ENCODE results near the gene FUT8.

Gene FUT8

GRCh38 chr14:65496178-65496993 is 83.9 kb downstream of the FUT8 start:
- DNase-seq, result no peak

GRCh38 chr14:65499138-65499537 is 86.6 kb downstream of the FUT8 start:
- no peak for DNase-seq

DNA sequence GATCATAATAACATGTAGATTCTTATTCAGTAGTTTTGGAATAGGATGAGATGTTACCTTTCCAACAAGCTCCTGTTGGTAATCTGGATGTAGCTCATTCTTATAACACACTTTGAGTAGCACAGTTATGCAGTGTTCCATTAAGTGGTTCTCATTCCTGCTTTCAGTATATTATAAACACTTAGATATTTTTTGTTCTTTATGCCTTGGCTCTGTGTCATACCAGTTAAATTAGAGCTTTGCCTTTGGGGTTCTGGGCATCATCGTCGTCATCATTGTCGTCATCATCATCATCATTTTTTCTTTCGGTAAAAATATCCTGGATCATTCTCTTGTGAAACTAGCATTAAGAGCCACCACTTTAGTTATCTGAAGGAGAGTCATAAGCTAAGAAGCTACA is 87.5 kb downstream of the FUT8 start:
- DNase-seq, result no peak

DNA sequence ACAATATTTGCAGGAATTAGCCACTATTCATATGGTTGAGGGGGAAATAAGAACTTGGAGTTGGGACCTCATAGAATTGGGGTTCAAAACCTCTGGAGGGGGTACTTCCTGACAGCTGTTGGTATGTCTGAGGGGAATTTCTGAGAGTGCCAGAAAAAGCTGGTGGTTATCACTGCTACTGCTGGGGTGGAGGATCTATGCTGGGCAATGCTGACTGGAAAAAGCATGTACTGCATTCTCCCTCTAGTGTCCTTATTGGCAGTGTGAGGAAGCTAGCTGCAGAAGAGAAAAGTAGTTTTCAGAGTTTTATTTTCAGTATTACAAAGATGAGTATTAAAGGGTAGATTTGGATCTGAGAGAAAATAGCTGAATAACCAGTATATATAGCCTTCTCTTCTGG is 88.8 kb downstream of the FUT8 start:
- no peak for DNase-seq

DNA sequence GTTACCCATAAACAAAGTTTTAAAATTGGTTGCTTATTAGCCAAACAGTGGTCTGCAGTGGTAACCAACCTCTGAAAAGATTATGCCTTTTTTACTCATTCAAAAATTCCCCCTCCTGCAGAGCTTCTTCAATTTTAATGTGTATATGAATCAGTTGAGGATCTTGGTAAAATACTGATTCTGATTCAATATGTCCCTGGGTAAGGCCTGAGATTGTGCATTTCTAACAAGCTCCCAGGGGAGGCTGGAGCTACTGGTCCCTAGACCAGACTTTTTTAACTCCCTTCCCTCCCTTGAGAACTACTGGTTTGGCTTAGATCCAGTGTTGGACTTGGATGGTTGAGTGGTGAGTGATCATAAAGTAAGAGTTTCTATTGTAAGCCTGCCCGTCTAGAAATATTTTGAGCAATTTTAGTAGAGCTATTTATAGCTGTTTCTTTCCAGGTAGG is 90.2 kb downstream of the FUT8 start:
- DNase-seq, result no peak

- DNase-seq, result no peak
These were observed 91.2 kb downstream of the FUT8 start for GRCh38 chr14:65503771-65504170.

DNA sequence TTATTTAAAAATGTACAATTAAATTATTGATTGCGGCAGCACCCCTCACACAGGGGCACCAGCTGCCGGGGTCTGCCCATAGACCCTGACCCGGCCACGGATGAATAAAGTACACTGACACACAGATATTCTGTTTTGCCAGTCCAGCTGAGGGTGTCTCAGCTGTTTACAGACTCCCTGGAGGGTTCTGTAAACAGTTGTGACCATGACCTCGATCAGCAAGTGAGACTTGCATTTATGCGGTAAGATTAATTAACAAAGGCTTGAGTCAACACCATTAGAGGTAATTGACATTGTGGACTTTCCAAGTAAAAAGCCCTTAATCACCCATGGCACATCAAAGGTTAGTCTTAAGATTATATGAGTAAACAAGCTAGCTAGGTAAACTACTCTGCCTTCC is 94.3 kb downstream of the FUT8 start:
- no peak for DNase-seq

GRCh38 chr14:65509842-65510241 is 97.3 kb downstream of the FUT8 start:
- no peak for DNase-seq

GRCh38 chr14:65513671-65514070 is 101.1 kb downstream of the FUT8 start:
- no peak for DNase-seq

DNA sequence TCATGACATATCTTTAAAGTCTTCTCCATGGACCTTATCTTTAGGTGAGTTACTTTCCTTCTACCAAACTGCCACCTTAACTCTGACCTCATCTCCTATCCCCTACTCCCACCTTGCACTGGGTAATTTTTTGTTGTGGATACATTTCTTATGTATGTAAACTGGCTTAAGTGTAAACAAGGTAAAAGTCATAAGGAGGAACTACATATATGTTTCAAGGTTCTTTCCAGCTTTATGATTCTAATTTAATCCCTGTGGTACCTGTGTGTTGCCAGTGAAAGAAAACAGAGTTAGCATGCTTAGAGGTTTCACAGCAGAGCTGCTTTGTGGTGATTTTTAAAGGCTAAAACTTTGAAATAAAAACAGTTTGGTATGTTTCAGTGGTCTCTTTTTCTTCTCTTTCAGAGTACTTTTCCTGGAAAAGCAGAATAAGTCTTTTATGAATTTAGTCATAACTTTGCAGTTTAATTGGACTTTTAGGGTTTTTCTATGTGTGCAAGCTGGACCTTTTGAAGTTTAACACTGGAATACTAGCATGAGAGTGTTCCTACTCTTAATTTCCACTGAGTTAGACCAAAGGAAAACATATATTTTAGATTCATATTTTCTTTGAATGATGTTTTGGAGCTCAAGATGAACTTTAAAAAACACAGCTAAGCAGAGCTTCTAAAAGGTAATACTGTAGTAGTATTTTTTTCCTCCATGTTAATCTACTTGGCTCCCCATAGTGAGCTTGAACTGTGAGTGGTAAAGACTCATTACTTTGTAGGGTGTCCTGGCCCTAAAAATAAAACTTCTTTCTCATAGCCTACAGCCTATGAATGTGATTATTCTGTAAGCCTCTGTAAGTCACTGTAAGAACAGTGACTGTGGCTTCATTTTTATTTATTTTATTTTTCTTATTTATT is 105.4 kb downstream of the FUT8 start:
- DNase-seq, result no peak

GRCh38 chr14:65528069-65528468 is 115.5 kb downstream of the FUT8 start:
- DNase-seq, result no peak

DNA sequence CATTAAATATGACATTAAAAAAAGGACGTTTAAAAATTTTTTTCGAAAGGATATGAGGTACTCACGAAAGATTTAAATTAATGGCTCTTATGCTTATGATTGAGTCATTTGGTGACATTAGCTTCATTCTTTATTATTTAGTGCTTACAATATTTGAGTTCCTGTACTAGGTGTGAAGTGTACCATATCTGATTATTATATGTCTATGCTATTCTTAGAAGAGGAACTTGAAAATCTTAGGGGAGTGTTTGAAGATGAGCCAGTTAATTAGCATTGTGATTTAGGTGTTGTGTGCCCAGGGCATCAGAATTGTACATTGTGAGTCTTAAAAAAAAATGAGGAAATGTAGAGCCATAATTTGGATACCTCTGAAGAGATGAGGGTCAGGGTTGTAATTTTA is 118.6 kb downstream of the FUT8 start:
- no peak for DNase-seq

GRCh38 chr14:65533736-65534404 is 121.3 kb downstream of the FUT8 start:
- DNase-seq, result no peak

DNA sequence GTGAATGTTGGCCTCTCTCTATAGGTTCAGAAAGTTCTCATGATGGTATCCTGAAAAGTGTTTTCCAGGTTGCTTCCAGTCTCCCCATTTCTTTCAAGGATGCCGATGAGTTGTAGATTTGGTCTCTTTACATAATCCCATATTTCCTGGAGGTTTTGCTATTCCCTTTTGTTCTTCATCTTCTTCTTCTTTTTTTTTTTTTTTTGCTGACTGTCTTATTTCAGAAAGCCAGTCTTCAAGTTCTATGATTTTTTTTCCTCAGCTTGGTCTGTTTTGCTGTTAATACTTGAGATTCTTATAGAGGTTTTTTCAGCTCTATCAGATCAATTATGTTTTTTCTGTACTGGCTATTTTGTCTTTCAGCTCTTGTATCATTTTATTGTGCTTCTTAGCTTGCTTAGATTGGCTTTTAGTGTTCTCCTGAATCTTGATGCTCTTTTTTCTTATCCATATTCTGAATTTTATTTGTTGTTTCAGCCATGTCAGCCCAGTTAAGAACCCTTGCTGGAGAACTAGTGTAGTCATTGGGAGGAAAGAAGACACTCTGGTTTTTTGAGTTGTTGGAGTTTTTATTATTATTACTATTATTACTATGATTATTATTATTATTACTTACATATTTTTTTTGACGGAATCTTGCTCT is 124.4 kb downstream of the FUT8 start:
- DNase-seq, result no peak

DNA sequence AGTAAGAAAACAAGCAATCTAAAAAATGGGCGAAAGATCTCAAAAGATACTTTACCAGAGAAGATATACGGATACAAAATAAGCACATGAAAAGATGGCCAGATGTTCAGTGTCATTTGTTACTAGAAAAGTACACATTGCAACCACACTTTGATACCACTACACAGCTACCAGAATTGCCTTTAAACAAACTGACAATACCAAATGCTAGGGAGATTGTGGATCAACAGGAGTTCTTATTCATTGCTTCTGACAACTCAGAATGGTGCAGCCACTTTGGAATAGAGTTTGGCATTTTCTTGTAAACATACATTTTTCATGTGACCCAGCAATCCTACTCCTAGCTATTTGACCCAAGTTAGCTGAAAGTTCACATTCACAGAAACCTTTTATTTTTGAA is 136.3 kb downstream of the FUT8 start:
- no peak for DNase-seq

DNA sequence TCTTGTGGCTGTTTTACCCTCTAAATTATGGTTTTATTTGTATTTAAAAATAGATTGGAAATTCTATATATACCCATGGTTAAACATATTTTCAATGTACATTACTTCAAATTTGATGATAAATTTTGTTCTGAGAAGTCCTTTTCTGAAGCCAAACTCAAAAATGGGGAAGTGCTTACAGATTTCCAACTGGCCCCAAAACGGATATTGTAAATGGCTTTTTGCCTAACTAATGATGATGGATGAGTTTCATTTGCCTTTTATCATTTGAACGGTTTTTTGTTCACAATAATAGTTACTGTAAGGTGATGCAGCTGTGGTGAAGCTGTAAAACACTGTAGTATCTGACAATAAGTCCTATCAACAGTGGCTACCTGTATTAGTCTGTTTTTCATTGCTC is 136.9 kb downstream of the FUT8 start:
- no peak for DNase-seq

GRCh38 chr14:65550779-65551643 is 138.5 kb downstream of the FUT8 start:
- no peak for DNase-seq

GRCh38 chr14:65552724-65553123 is 140.2 kb downstream of the FUT8 start:
- no peak for DNase-seq

DNA sequence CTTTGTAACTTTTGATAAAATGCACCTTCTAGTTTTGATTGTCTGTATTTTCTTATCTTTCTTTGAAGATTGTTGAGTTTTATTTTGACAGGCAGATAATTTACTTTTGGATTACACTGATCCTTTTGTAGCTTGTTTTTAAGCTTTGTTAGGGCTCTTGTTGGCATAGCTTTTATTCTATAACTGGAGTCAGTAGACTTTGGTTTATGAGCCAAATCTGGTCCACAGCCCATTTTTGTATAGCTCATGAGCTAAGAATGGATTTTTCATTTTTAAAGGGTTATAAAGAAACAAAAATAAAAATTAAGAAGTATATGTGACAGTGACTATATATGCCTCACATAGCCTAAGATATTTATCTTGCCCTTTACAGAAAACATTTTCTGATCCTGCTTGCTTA is 142.3 kb downstream of the FUT8 start:
- DNase-seq, result no peak

GRCh38 chr14:65555358-65555757 is 142.8 kb downstream of the FUT8 start:
- DNase-seq, result no peak

DNA sequence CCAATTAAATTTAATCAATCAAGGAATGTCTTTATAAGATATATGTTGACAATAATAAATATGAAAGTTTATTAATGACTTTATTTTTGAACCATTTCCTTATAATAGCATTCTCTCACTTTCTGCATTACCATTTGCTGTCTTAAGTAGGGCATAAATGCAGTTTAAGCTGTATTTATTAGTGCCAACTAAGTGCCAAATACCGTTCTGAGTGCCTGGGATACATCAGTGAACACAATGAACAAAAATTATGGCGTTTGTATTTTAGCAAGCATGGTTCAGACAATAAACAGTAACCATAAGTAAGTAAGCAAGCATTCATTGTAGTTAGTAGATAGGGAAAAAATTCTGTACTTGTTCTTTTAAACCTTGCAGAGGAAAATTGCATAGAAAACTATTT is 145.8 kb downstream of the FUT8 start:
- no peak for DNase-seq
